Brain pericyte (primary cell): Measurements from ENCODE around the gene ZNF536.
"Not testable (repeated sequence)": the region's sequence is repeated elsewhere in the genome, so short reads cannot be mapped to it uniquely, and the experiment has no call there.

Experiments
- DNase-seq: peaks from one replicate; pipeline ENCODE4 v3.0.0-alpha.2; 2012; ENCODE audit warnings: low read depth, low spot score

The ZNF536 gene

DNA sequence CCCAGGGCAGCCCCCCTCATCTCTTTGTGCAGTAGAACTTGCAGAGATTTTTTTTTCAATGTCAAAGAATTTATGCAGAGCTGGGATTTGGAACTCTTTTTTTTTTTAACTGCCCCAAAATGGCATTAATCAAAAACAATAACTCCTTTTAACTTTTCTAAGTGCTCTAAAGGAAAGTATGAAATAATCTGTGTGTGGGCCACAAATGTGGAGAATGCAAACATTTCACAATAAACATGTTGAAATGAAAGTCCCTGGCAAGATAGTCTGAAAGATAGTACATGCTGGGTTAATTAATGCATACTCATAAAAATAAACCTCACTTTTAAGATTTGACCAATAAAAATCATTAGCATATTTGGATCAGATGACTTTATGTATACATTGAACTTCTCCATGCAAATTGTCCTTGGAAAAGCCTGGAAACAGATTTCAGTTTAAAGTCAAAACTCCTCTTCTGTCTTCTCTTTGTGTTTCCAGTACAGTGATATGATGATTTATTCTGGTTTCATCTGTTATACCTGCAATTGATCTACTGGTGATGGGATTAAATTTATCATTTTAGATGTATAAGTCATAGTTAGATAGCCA lies 30.5 kb upstream of the ZNF536 start:
- DNase-seq, result no peak

DNA sequence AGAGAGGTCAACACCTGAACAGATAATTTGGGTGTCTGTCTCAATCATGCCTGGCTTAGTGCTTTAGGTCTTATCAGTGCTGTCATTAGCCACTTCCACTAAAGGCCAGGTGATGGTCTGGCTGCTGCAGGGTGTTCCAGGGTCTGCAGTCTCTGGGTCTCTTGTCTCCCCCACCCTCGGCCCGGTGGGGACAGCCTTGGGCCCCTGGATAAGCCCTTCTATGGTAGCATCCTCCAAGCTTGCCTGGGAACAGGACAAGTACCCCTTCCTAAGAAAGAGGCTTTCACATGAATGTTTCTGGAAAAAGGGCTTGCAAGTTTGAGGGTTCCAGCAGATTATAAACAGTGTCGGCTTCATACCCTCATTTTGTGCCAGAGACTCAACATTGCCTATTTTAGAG lies 29.3 kb upstream of the ZNF536 start:
- no peak for DNase-seq

DNA sequence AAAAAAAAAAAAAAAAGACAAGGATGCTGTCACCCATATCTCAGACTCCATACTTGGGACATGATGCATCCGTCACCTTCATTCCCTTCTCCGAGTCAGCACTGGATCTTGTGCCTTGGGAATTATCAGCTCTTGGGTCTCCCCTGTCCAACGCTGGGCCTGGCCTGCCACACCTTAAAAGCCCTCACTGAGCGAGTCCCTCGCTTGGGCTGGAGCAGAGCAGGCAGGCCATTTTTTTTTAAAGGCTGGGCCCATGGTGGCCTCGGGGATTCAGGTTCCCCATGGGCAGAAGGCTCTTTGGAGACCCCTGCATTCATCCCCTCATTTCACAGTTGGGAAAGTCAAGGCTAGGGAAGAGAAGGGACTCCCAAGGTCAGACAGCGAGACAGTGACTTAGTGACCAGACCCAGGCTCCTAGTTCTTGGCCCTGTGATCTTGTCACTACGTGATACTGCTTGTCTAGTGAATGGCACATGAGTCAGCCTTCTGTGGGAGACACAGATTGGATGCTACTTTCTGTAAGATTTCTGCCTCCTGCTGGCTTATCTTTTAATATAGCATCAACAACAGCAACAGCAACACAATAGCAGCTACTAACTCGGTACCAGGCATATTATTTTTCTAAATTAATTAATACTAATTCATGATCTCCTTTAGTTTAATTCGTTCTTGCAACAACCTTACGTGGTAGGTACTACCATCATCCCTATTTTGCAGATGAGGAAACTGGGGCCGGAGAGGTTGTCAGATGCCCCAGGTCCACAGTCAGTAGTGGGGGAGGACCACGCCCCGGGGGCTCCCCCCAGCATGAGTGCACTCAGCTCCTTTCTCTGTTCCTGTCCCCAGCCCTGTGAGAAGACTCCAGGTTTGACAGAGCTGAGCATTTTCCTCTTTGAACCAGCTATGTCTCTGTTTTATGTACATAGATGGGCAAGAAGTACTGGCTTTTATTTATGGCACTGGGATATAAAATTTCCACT lies 27.4 kb upstream of the ZNF536 start:
- no peak for DNase-seq

GRCh38 chr19:30345686-30346085 lies 26.5 kb upstream of the ZNF536 start:
- no peak for DNase-seq

DNA sequence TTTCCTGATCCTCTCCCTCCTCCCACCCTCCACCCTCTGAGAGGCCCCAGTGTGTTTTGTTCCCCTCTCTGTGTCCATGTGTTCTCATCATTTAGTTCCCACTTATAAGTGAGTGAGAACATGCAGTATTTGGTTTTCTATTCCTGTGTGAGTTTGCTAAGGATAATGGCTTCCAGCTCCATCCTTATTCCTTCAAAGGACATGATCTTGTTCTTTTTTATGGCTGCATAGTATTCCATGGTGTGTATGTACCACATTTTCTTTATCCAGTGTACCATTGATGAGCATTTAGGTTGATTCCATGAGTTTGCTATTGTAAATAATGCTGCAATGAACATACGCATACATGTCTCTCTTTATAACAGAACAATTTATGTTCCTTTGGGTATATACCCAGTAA lies 25.7 kb upstream of the ZNF536 start:
- not testable (repeated sequence) for DNase-seq

DNA sequence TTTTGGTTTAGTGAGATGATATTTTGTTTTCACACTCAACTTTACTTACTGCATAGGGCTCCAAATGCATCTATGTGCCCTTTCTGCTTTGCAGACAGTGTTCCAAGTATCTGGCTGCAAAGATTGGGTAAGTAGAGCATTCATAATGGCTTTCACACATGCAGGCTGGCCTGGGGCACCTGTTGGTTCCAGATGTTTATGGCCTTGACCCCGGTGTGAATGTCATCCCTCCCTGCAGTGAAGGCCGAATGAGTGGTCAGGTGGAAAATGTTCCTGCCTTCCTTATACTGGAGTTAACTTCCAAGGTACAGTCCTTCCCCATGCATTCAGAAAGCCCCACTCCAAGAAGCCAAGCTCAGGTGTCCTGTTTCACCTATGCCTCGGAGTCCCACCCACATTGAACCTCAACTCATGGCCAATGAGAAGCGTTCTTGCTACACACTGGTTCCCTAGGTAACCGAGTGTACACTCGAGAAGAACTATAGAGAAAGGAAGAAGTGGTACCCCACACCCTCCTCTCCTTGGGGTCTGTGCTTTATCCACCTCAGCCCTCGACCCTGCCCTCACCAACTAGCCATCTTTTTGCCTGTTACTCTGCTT lies 23.0 kb upstream of the ZNF536 start:
- DNase-seq, result no peak

GRCh38 chr19:30350692-30351663 lies 21.2 kb upstream of the ZNF536 start:
- DNase-seq, result no peak

GRCh38 chr19:30351774-30352173 lies 20.4 kb upstream of the ZNF536 start:
- DNase-seq, result no peak

DNA sequence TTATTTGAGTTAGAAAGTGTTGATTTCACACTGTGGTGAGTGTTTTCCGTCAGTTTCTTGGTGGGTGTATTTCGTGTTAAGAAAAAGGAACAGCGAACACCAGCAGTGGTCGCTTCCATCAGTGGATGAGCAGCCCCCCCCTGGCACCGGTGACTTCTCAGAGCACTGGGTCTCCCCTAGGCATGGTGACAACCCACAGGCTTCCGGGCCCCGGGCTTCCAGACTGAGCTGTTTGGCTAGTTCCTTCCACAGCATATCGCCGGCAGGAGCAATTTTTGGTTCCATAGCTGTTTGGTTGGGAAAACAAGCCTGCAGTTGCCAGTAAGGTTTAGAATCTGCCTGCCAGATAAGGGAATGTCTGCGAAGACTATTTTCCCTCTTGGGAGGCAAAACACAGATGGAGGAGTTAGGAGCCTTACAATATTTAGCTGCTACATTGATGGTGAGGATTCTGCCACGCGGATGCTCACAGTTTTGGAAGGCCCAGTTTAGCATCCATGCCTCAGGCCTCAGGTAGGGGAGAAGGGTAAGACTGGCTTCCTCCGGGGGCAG lies 18.7 kb upstream of the ZNF536 start:
- DNase-seq, result no peak

DNA sequence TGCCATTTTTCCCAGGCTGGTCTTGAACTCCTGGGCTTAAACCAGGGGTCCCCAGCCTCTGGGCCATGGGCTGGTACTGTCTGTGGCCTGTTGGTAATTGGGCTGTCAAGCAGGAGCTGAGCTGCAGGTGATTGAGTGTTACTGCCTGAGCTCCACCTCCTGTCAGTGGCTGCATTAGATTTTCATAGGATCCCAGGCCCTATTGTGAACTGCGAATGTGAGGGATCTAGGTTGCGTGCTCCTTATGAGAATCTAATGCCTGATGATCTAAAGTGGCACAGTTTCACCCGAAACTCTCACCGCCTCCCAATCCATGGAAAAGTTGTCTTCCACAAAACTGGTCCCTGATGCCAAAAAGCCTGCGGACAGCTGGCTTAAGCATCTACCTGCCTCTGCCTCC lies 16.6 kb upstream of the ZNF536 start:
- DNase-seq, result no peak

- DNase-seq, result no peak
These were observed 15.1 kb upstream of the ZNF536 start for GRCh38 chr19:30356951-30357579.

GRCh38 chr19:30357580-30357954 lies 14.6 kb upstream of the ZNF536 start:
- no peak for DNase-seq

GRCh38 chr19:30358319-30358718 lies 13.9 kb upstream of the ZNF536 start:
- no peak for DNase-seq

DNA sequence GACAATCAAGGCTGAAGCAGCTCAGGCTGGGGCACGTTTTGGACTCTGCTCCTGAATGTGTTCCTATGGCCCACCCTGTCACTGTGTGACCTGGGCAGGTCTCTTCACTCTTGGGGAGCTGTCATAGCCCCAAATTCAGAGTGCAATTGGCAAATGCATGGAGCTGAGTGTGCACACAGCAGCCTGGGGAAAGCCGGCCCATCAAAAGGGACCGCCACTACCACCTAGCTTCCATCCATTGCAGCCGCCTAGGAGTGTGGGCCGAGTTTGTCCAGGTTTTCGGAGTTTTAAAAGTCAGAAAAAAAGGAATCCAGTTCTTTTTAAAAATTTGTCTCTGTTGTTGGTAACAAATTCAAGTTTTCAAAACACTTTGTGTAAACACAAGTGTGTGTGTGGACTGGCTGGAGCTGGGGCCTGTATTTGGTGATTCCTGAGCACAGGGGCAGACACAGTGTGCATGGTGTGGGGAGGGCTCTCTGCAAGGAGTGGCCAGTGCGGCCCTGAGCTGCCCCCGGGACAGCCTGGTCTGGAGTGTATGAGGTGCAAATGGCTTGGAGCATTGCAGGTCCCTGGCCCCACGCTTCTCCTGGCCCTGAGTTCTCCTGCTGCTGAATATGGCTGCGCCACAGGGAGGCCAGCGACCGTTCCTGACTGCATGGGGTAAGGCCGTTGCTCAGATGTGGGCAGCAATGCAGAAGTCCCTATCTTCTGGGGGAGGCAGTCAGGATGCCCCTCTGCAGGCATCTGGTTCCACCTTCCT lies 13.2 kb upstream of the ZNF536 start:
- no peak for DNase-seq

- DNase-seq, result no peak
These were observed 12.2 kb upstream of the ZNF536 start for GRCh38 chr19:30359936-30360335.

- no peak for DNase-seq
These were observed 11.6 kb upstream of the ZNF536 start for GRCh38 chr19:30360376-30361106.

GRCh38 chr19:30361107-30361447 lies 11.1 kb upstream of the ZNF536 start:
- DNase-seq, result no peak

DNA sequence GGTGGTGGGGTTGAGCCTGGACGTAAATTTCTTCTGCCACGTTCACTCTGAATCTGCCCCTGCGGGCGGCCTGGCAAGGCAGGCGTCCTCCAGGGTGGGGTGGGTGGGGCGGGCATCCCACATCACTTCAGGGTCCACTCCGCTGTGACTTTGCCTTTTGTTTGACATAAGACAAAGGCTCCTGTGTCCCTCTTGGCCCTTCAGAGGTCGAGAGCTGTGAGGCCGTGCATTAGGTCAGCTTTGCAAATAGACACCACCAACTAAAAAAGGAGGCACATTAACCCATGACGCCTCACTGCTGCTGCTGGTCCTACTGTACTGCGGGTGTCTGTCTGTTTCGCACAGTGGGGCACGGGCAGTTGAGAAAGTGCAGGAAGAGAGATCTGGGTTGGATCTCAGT lies 10.5 kb upstream of the ZNF536 start:
- DNase-seq, result no peak

DNA sequence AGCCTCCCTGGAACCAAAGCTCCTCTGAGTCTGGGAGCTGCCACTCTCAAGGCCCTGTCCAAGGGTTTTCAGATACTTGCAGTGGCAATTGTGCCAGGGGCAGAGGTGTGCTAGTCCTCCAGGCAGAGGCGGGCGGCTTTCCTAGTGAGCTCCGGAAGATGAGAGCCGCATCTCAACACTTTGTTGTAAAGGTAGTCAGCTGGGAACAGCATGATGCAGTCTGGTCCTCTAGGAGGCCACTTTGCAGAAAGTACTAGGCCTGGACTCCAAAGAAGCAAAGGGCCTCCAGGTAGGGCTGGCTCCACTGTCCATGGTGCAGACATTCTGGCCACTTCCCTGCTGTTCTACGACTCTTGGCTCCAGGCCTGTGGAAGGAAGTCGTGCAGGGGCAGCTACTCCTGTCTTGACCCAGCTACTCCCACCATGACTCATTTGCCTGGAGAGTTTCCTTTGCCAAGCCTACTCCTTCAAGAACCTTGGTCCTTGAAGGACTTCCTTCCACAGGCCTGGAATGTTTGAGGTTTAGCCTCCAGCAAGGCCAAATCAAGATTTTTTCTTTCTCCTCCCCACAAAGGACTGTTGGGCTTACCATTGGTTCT lies 9.9 kb upstream of the ZNF536 start:
- no peak for DNase-seq
